Measurements from ENCODE around the gene LPAR1.

The LPAR1 gene, protein sequence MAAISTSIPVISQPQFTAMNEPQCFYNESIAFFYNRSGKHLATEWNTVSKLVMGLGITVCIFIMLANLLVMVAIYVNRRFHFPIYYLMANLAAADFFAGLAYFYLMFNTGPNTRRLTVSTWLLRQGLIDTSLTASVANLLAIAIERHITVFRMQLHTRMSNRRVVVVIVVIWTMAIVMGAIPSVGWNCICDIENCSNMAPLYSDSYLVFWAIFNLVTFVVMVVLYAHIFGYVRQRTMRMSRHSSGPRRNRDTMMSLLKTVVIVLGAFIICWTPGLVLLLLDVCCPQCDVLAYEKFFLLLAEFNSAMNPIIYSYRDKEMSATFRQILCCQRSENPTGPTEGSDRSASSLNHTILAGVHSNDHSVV

GRCh38 chr9:111038331-111039230 lies at the start of gene LPAR1:
Gene LPAR1, minus strand, starts transcription at chr9:111038470. Its CDS starts 66,353 bp downstream, at chr9:110972117.
- peak within 1 kb of the TSS; percentile 81 for H3K4me3 ChIP-seq (ENCODE audit: low read depth, low read length)
- H3K9me3 ChIP-seq (ENCODE audit: control insufficient read depth, insufficient read depth, low read depth, low read length): no peaks in the 10 kb centered on the region
- CTCF ChIA-PET: interaction anchor here (0.6 to 1.0 kb wide), 2 partner anchors 260 to 401 kb away, joined by 3 to 4 read pairs; no protein-coding TSS in a partner anchor
- peak within 1 kb of the TSS; percentile 82 for H3K27ac ChIP-seq (ENCODE audit: extremely low read depth, low read depth, low read length)
- POLR2A ChIA-PET: no interaction called here
- peaks cover 8% of the 10 kb centered on the region for H3K4me1 ChIP-seq (ENCODE audit: control insufficient read depth, insufficient read depth, low read length)
- H3K36me3 ChIP-seq (ENCODE audit: control insufficient read depth in 2 of 2, insufficient read depth in 1 of 2, low read length in 2 of 2): no peaks in the 10 kb centered on the region
- TF ChIP-seq ZFHX2 (tag by site-specific recombination; conservative IDR thresholded peaks at IDR 0.05) (peak; percentile 62), SP7 (tag by site-specific recombination; IDR thresholded peaks at IDR 0.05) (0 out of 2 replicates have a peak, but pooled peaks have one; percentile 18), PRDM1 (tag by site-specific recombination; IDR thresholded peaks at IDR 0.05) (peak; percentile 79), ZBTB48 (tag by site-specific recombination; IDR thresholded peaks at IDR 0.05) (peak; percentile 84), ZNF426 (tag by site-specific recombination; IDR thresholded peaks at IDR 0.05) (no peak), ZBTB10 (tag by site-specific recombination; IDR thresholded peaks at IDR 0.05) (peak; percentile 61), ZBTB20 (tag by site-specific recombination; IDR thresholded peaks at IDR 0.05) (no peak), ZBTB21 (tag by site-specific recombination; IDR thresholded peaks at IDR 0.05) (no peak), ZNF433 (tag by site-specific recombination; IDR thresholded peaks at IDR 0.05; ENCODE audit: low read depth) (no peak), GLIS2 (tag by site-specific recombination; IDR thresholded peaks at IDR 0.05) (peak; percentile 57), ZNF140 (tag by site-specific recombination; IDR thresholded peaks at IDR 0.05) (no peak), ZNF623 (tag by site-specific recombination; IDR thresholded peaks at IDR 0.05) (no peak), ZBTB8A (tag by site-specific recombination; IDR thresholded peaks at IDR 0.05) (peak; percentile 20; the same call in 1 of the 2 replicates), EGR2 (tag by site-specific recombination; IDR thresholded peaks at IDR 0.05; ENCODE audit: low read depth) (peak; percentile 55; the same call in 1 of the 2 replicates), ZNF514 (tag by site-specific recombination; IDR thresholded peaks at IDR 0.05) (no peak), KLF1 (tag by site-specific recombination; IDR thresholded peaks at IDR 0.05) (peak; percentile 18; the same call in 1 of the 2 replicates), ZNF548 (tag by site-specific recombination; IDR thresholded peaks at IDR 0.05) (peak; percentile 34; the same call in 1 of the 2 replicates), ZEB2 (tag by site-specific recombination; IDR thresholded peaks at IDR 0.05) (no peak), SP2 (tag by site-specific recombination; IDR thresholded peaks at IDR 0.05) (peak; percentile 13; the same call in 1 of the 2 replicates), KLF9 (tag by site-specific recombination; IDR thresholded peaks at IDR 0.05; ENCODE audit: low read depth) (peak; percentile 44; the same call in 1 of the 2 replicates)
- TF ChIP-seq, protein P1, sequence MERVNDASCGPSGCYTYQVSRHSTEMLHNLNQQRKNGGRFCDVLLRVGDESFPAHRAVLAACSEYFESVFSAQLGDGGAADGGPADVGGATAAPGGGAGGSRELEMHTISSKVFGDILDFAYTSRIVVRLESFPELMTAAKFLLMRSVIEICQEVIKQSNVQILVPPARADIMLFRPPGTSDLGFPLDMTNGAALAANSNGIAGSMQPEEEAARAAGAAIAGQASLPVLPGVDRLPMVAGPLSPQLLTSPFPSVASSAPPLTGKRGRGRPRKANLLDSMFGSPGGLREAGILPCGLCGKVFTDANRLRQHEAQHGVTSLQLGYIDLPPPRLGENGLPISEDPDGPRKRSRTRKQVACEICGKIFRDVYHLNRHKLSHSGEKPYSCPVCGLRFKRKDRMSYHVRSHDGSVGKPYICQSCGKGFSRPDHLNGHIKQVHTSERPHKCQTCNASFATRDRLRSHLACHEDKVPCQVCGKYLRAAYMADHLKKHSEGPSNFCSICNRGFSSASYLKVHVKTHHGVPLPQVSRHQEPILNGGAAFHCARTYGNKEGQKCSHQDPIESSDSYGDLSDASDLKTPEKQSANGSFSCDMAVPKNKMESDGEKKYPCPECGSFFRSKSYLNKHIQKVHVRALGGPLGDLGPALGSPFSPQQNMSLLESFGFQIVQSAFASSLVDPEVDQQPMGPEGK (tag by site-specific recombination; IDR thresholded peaks at IDR 0.05): peak; percentile 54; the same call in 1 of the 2 replicates
